NCI-H2107 treated with DMSO at 0.1 percent for 48 hours (cell line): ENCODE data around the gene IFIH1.

ENCODE experiments used
- DNase-seq: peaks from one replicate; lab custom pipeline; 2025; ENCODE audit not compliant: unreplicated experiment; lab: John Stamatoyannopoulos, UW

Gene IFIH1

GRCh38 chr2:162312853-162313252, 5.6 kb downstream of the IFIH1 start:
- DNase-seq = no peak

GRCh38 chr2:162308747-162309503, 9.6 kb downstream of the IFIH1 start:
- no peak for DNase-seq

- DNase-seq = no peak
These were observed 12.6 kb downstream of the IFIH1 start for GRCh38 chr2:162305901-162306300.

- no peak for DNase-seq
These were observed 16.6 kb downstream of the IFIH1 start for GRCh38 chr2:162301877-162302276.

GRCh38 chr2:162301151-162301804, 17.2 kb downstream of the IFIH1 start:
- DNase-seq = peak; percentile 60

- no peak for DNase-seq
These were observed 18.2 kb downstream of the IFIH1 start for GRCh38 chr2:162300266-162300665.

- no peak for DNase-seq
These were observed 19.7 kb downstream of the IFIH1 start for GRCh38 chr2:162298669-162299335.

GRCh38 chr2:162297925-162298552, 20.4 kb downstream of the IFIH1 start:
- DNase-seq = peak; percentile 54

- DNase-seq = no peak
These were observed 23.5 kb downstream of the IFIH1 start for GRCh38 chr2:162295009-162295408.

GRCh38 chr2:162293122-162293786, 25.2 kb downstream of the IFIH1 start:
- DNase-seq = no peak

- DNase-seq = no peak
These were observed 26.7 kb downstream of the IFIH1 start for GRCh38 chr2:162291748-162292147.

GRCh38 chr2:162282765-162283425, 35.6 kb downstream of the IFIH1 start:
- no peak for DNase-seq

- no peak for DNase-seq
These were observed 37.8 kb downstream of the IFIH1 start for GRCh38 chr2:162280654-162281053.

GRCh38 chr2:162277381-162277780, 41.1 kb downstream of the IFIH1 start:
- DNase-seq = no peak

- no peak for DNase-seq
These were observed 50.5 kb downstream of the IFIH1 start for GRCh38 chr2:162267996-162268395.

GRCh38 chr2:162267496-162267895, 51.0 kb downstream of the IFIH1 start:
- DNase-seq = no peak

GRCh38 chr2:162266460-162266760, 52.1 kb downstream of the IFIH1 start:
- no peak for DNase-seq

- no peak for DNase-seq
These were observed 52.6 kb downstream of the IFIH1 start for GRCh38 chr2:162265666-162266459.

- no peak for DNase-seq
These were observed 57.2 kb downstream of the IFIH1 start for GRCh38 chr2:162261032-162261945.
